ENCODE measurements around the gene PAFAH1B2.
A peak's percentile ranks its signal among the peaks of the same experiment; 100 is the strongest.
"Not testable (repeated sequence)": the region's sequence is repeated elsewhere in the genome, so short reads cannot be mapped to it uniquely, and the experiment has no call there.

Gene PAFAH1B2

DNA sequence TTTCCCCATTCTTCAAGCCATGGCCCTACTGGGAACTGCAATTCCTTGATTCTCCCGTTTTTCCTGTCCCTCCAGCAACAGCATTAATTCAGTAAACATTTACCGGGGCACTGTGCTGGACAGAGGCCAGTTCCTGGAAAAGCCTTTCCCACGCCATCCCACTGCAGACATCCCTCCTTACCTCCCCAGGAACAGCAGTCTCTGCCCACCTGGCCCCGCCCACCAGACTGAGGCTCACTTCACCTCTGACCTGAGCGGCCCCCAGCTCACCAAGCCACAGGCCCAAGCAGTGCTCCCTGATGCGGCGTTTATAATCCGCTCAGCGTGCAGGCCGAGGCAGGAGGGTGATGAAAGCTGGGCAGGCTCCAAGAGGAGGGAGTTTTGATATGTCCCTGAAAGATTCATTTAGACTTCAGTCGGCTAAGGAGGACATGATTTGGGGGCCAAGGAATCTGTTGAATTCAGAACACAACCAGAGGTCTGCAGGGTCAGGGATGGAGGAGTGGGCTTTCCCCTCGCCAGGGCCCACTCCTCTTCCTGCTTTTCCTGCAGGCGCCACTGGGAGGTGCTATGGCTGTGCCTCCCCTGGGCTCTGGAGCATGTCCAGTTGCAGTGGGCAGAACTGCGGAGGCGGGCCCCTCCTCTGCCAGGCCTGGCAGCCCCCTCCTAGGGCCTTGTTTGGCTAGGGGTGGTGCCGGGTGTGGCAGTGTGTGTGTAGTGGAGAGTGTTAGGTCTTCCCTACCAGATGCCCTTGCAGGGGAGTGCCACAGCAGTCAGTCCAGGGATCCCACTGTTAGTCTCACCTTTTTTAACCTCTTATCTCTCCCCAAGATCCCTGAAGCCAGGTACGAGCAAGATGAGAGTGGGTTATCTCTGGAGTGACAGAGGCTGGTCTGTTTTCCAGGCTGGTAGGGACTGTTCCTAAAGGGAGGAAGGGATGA lies 53.7 kb downstream of the PAFAH1B2 start:
- Mint-ChIP-seq H3K36me3 (ENCODE audit: low read depth) (peaks cover 2% of the 10 kb centered on the region), H3K27me3 (no peaks in the 10 kb centered on the region), H3K9me3 (no peaks in the 10 kb centered on the region), H3K4me3 (no peak overlapping the region), H3K27ac (no peak overlapping the region), H3K4me1 (no peaks in the 10 kb centered on the region)
- DNase-seq (no peak), ATAC-seq (no peak)

DNA sequence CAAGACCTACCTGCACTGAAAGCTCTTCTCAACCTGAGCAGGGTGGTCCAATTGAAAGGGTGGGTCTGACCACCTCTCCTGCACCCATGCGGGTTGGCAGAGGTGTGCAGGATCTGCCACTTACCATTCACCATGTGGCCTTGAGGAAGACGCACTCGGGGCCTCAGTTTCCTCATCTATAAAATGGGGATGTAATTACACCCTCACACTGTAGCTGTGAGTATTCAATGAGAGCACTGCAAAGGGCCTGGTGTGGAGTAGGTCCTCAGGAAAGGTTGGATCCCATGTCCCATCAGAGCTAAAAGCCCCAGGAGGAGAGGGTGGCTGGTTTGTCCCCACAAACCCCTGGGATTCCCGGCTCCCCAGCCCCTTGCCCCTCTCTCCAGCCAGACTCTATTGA lies 54.5 kb downstream of the PAFAH1B2 start:
- H3K9me3 Mint-ChIP-seq, result no peaks in the 10 kb centered on the region
- no peak overlapping the region for H3K4me3 Mint-ChIP-seq
- DNase-seq (no peak), ATAC-seq (no peak)
- H3K27ac Mint-ChIP-seq, result no peak overlapping the region
- H3K4me1 Mint-ChIP-seq, result no peaks in the 10 kb centered on the region
- H3K27me3 Mint-ChIP-seq, result no peaks in the 10 kb centered on the region
- H3K36me3 Mint-ChIP-seq (ENCODE audit: low read depth), result peaks cover 2% of the 10 kb centered on the region

DNA sequence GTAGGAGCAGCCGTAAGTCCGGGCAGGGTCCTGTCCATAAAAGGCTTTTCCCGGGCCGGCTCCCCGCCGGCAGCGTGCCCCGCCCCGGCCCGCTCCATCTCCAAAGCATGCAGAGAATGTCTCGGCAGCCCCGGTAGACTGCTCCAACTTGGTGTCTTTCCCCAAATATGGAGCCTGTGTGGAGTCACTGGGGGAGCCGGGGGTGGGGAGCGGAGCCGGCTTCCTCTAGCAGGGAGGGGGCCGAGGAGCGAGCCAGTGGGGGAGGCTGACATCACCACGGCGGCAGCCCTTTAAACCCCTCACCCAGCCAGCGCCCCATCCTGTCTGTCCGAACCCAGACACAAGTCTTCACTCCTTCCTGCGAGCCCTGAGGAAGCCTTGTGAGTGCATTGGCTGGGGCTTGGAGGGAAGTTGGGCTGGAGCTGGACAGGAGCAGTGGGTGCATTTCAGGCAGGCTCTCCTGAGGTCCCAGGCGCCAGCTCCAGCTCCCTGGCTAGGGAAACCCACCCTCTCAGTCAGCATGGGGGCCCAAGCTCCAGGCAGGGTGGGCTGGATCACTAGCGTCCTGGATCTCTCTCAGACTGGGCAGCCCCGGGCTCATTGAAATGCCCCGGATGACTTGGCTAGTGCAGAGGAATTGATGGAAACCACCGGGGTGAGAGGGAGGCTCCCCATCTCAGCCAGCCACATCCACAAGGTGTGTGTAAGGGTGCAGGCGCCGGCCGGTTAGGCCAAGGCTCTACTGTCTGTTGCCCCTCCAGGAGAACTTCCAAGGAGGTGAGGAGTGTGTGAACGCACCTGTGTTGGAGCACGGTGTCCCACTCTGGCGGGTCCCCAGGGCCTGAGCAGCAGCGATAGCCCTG lies 55.2 kb downstream of the PAFAH1B2 start, which contains the start of gene TAGLN:
TAGLN (plus strand) TSS at position 318 of the 863 bp plus-strand sequence. CDS start 3,644 bp downstream, outside the sequence.
- no peak within 1 kb of the TSS for H3K27ac Mint-ChIP-seq
- DNase-seq (no peak), ATAC-seq (no peak)
- no peaks in the 10 kb centered on the region for H3K4me1 Mint-ChIP-seq
- no peaks in the 10 kb centered on the region for H3K9me3 Mint-ChIP-seq
- H3K36me3 Mint-ChIP-seq (ENCODE audit: low read depth), result peaks cover 2% of the 10 kb centered on the region
- H3K27me3 Mint-ChIP-seq, result no peaks in the 10 kb centered on the region
- H3K4me3 Mint-ChIP-seq, result no peak within 1 kb of the TSS

DNA sequence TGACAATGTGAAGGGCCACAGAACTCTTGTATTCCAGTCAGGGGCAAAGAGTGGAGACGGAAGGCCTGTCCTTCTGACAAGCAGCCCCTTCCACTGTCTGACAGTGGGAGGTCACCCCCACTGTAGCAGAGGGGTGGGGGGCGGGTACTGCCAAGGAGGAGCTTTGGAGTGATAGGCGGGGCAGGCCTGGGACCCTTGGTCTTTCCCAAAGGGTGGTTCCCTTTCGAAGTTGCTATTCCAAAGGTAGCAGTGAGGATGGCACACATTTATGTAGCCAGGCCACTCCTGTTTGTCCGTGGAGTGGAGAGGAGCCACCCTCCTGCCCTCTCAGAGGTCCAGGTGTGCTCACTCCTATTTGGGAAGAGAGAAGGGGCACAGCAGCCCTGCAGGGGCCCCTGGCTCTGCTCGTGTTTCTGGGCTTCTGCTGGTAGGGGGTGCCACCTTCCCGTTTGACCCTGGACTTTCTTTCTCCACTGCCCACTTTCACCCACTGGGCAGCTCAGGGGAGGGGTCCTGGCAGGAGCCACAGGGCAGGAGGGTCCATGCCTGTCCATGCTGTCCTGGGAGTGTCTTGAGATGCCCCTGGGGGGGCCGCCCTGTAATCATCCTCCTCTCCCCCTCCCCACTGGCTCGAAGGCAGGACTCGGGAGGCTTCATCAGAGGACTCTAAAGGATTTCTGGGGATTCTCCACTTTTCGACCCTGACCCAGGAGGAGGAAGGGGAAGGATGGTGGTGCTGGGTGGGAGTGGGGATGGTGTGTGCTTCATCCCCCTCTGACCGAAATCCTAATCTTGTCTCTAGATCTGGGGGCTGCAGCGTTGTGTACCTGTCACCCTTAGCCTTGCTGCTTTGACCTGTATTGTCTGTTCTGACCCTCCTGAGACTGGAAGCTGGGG lies 56.1 kb downstream of the PAFAH1B2 start:
- H3K36me3 Mint-ChIP-seq (ENCODE audit: low read depth), result peaks cover under 1% of the 10 kb centered on the region
- peak overlapping the region; percentile 31 for H3K27ac Mint-ChIP-seq
- no peak for DNase-seq
- no peaks in the 10 kb centered on the region for H3K9me3 Mint-ChIP-seq
- no peak overlapping the region for H3K4me3 Mint-ChIP-seq
- no peak for ATAC-seq
- no peaks in the 10 kb centered on the region for H3K27me3 Mint-ChIP-seq
- H3K4me1 Mint-ChIP-seq, result no peaks in the 10 kb centered on the region

DNA sequence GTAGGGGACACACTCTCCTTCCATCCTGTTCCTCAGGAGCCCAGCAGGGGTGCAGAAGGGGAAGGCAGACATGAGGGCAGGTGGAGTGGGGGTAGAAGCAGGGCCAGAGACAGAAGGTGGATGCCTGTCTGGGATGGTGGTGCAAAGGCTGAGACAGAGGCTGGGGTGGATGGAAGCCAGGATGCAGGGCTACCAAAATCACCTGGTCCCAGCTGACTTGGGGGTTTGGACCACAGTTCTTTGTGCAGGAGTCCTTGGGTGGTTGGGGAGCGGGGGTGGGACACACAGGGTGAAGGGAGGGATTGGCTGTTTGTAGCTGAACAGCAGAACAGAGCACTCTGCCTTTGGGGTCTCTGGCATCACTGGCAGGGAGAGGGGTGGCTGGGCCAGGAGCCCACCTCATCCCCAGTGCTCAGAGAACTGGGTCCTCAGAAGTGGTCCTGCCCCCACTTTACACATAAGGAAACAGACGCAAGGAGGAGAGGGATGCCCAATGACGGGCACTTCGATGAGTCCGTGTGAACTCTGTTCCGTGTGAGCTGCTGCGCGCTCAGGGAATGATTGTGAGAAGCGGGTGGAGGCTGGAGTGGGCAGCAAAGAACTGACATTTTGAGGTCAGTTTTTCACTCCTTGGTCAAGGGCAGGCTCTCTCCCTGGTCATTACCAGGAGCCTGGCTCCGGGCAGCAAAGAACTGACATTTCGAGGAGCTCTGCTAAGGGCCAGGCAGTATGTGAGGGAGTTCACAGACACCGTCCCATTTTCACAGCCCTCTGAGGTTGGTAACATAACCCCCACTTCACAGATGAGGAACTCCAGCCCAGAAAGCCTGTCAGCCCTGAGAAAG lies 56.9 kb downstream of the PAFAH1B2 start:
- peaks cover 5% of the 10 kb centered on the region for H3K36me3 Mint-ChIP-seq (ENCODE audit: low read depth)
- no peak overlapping the region for H3K4me3 Mint-ChIP-seq
- H3K27me3 Mint-ChIP-seq, result no peaks in the 10 kb centered on the region
- peak overlapping the region; percentile 31 for H3K27ac Mint-ChIP-seq
- no peak for DNase-seq
- ATAC-seq, result no peak
- H3K9me3 Mint-ChIP-seq, result no peaks in the 10 kb centered on the region
- H3K4me1 Mint-ChIP-seq, result no peaks in the 10 kb centered on the region

DNA sequence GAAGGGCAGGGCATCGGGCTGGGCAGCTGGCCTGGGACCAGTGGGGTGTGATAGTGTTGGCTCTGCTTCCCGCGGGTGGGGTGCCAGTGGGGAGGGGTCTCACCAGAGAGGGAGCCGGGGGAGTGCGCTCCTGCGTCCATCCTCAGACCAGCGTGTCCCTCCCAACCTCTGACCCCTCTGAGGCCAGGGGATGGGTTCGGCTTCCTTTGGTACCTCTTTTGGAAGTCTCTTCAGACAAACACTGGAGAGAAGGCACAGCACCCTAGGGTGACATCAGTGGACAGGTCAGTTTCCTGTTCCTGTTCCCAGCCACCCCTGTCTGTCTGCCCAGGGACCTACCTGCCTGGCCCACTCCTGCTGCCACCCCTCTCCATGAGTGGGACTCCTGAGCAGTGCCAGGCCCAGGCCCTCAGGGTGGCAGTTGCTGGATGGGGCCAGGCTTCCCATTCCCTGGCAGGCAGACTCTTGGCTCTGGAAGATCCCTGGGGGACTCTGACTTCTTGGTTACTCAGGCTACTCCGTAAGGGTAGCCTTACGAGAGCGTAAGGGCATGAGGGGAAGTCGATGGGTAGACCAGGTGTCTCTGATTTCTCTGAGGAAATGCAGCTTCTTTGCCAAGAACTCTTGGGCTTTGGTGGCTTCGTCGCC lies 57.7 kb downstream of the PAFAH1B2 start:
- no peak overlapping the region for H3K27ac Mint-ChIP-seq
- no peak for DNase-seq
- no peak overlapping the region for H3K4me3 Mint-ChIP-seq
- H3K27me3 Mint-ChIP-seq, result no peaks in the 10 kb centered on the region
- ATAC-seq, result no peak
- H3K36me3 Mint-ChIP-seq (ENCODE audit: low read depth), result peaks cover 6% of the 10 kb centered on the region
- H3K4me1 Mint-ChIP-seq, result no peaks in the 10 kb centered on the region
- no peaks in the 10 kb centered on the region for H3K9me3 Mint-ChIP-seq

DNA sequence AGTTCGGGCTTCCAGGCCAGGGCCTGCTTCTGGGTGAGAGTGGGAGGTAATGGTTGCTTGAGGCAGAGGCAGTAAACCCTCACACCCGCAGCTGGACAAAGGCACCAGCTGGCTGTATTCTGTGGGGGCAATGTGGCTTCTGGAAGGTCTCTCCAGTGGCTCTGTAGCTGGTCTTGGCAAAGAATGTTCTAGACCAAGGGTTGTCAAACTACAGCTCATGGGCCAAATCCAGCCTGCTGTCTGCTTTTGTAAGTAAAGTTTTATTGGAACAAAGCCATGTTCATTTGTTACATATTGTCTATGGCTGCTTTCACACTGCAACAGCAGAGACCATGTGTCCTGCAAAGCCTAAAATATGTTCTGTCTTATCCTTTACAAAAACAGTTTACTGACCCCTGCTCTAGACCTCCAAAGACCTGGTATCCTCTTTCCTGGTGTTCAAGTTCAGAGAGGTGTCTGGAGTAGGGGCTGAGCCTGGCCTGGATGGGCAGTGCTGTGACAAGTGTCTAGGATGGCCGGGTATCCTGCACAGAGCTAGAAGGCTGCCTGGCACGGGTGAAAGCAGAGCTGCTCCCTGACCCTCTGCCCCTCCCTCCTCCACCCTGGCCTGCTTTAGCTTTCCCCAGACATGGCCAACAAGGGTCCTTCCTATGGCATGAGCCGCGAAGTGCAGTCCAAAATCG lies 58.4 kb downstream of the PAFAH1B2 start:
- Mint-ChIP-seq H3K27ac (no peak overlapping the region), H3K9me3 (no peaks in the 10 kb centered on the region), H3K4me1 (no peaks in the 10 kb centered on the region), H3K27me3 (no peaks in the 10 kb centered on the region), H3K36me3 (ENCODE audit: low read depth) (peaks cover 6% of the 10 kb centered on the region), H3K4me3 (no peak overlapping the region)
- ATAC-seq (no peak), DNase-seq (no peak)

DNA sequence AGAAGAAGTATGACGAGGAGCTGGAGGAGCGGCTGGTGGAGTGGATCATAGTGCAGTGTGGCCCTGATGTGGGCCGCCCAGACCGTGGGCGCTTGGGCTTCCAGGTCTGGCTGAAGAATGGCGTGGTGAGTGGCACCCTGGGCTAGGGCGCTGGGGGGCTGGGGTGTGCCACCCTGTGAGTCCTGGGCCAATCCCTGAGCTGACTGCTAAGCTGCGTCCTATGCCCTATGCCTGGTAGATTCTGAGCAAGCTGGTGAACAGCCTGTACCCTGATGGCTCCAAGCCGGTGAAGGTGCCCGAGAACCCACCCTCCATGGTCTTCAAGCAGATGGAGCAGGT lies 59.0 kb downstream of the PAFAH1B2 start:
- no peak overlapping the region for H3K4me3 Mint-ChIP-seq
- no peak overlapping the region for H3K27ac Mint-ChIP-seq
- no peaks in the 10 kb centered on the region for H3K4me1 Mint-ChIP-seq
- ATAC-seq (no peak), DNase-seq (no peak)
- no peaks in the 10 kb centered on the region for H3K9me3 Mint-ChIP-seq
- no peaks in the 10 kb centered on the region for H3K27me3 Mint-ChIP-seq
- peaks cover 6% of the 10 kb centered on the region for H3K36me3 Mint-ChIP-seq (ENCODE audit: low read depth)

DNA sequence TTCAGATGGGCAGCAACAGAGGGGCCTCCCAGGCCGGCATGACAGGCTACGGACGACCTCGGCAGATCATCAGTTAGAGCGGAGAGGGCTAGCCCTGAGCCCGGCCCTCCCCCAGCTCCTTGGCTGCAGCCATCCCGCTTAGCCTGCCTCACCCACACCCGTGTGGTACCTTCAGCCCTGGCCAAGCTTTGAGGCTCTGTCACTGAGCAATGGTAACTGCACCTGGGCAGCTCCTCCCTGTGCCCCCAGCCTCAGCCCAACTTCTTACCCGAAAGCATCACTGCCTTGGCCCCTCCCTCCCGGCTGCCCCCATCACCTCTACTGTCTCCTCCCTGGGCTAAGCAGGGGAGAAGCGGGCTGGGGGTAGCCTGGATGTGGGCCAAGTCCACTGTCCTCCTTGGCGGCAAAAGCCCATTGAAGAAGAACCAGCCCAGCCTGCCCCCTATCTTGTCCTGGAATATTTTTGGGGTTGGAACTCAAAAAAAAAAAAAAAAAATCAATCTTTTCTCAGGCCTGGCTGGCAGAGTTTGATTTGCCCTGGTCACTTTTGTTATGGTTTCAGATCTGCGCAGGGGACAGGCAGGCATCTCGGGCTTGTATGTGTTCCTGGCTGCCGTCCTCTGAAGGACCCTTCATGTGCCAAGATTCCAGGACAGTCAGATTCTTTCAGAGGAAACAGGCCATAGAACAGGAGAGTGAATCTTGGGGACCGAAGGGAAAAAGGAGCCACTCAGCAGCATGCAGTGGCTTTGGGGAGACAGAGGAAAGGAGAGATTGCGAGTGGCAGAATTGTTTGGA lies 60.4 kb downstream of the PAFAH1B2 start:
- Mint-ChIP-seq H3K9me3 (no peaks in the 10 kb centered on the region), H3K27me3 (no peaks in the 10 kb centered on the region), H3K36me3 (ENCODE audit: low read depth) (peaks cover 6% of the 10 kb centered on the region), H3K4me1 (no peaks in the 10 kb centered on the region), H3K4me3 (no peak overlapping the region), H3K27ac (no peak overlapping the region)
- ATAC-seq, result no peak
- DNase-seq, result no peak

DNA sequence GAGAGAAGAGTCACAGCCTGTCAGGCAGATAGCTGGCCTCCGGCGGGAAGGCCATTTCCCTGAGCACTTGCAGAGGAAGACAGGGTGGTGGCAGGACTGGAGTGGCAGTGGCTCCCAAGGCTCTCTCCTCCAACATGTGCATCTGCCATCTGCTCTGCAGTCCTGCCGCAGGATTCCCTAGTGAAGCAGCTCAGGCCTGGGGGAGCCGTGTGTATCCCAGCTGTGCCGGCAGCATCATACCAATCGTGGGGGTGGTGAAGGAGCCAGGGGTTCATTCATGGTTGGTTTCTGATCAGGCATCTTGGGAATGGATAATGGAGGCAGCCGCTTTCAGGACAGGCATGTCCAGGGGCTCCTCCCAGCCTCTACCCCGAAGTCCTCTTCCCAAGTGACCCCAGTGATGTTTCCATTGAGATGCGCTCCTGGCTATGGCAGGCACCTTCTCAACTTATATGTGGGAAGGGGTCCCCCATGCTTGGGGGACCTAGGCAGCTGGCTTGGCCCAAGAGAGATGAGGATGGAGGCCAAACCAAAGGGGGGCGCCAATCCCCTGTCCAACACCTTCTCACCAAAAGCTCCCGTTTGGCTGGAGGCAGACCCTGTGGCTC lies 61.2 kb downstream of the PAFAH1B2 start:
- H3K27me3 Mint-ChIP-seq, result no peaks in the 10 kb centered on the region
- no peak overlapping the region for H3K4me3 Mint-ChIP-seq
- ATAC-seq (no peak), DNase-seq (no peak)
- H3K4me1 Mint-ChIP-seq, result no peaks in the 10 kb centered on the region
- H3K36me3 Mint-ChIP-seq (ENCODE audit: low read depth), result peaks cover 6% of the 10 kb centered on the region
- H3K9me3 Mint-ChIP-seq, result no peaks in the 10 kb centered on the region
- H3K27ac Mint-ChIP-seq, result no peak overlapping the region

DNA sequence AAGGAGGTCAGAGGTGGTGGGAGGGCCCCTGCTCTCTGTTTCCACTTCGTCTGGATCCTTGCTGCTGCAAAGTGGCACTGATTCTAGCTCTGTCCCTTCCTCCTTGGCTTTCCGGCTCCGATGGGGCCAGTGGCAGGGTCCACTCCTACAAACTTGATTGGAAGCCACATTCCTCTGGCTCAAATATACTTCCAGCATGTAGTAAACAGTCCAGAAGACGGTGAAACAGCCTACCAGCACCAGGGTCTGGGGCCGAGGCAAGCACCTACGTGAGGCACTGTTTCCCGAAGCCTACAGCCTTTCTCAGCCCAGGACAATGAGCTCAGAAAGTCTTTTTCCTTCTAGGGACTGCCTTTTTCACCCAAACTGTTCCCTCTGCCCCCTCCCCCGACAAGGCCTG lies 62.0 kb downstream of the PAFAH1B2 start:
- H3K36me3 Mint-ChIP-seq (ENCODE audit: low read depth); ATAC-seq; H3K4me1 Mint-ChIP-seq; H3K9me3 Mint-ChIP-seq; H3K4me3 Mint-ChIP-seq; H3K27ac Mint-ChIP-seq; DNase-seq; H3K27me3 Mint-ChIP-seq: not testable (repeated sequence)

DNA sequence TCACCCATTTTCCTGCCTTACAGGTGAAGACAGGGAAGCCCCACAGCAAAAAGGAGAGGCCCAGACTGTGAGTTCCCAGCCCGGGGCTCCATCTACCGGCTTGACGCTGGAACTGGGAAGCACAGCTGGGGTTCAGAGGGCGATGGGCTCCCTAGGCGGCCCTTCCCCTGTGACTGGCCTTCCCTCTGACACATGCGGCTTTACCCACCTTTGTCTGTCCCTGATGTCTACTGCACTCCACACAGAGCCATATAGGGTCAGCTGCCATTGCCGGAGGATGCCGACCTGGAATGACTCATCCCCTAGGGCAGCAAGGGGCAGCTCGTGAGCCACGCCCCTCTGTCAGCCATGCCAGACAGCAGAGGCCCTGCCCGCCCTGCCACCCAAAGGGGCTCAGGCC lies 62.8 kb downstream of the PAFAH1B2 start:
- DNase-seq, H3K27ac Mint-ChIP-seq, ATAC-seq, H3K4me3 Mint-ChIP-seq, H3K27me3 Mint-ChIP-seq, H3K9me3 Mint-ChIP-seq, H3K4me1 Mint-ChIP-seq: not testable (repeated sequence)
- H3K36me3 Mint-ChIP-seq (ENCODE audit: low read depth), result peaks cover 11% of the 10 kb centered on the region
